NOMO-1 treated with DMSO at 0.1 percent for 48 hours (cell line): ENCODE results near the gene ENPP7.

ENCODE experiments used
- DNase-seq: peaks from one replicate; lab custom pipeline; 2025; ENCODE audit not compliant: unreplicated experiment; lab: John Stamatoyannopoulos, UW

ENPP7 gene

DNA sequence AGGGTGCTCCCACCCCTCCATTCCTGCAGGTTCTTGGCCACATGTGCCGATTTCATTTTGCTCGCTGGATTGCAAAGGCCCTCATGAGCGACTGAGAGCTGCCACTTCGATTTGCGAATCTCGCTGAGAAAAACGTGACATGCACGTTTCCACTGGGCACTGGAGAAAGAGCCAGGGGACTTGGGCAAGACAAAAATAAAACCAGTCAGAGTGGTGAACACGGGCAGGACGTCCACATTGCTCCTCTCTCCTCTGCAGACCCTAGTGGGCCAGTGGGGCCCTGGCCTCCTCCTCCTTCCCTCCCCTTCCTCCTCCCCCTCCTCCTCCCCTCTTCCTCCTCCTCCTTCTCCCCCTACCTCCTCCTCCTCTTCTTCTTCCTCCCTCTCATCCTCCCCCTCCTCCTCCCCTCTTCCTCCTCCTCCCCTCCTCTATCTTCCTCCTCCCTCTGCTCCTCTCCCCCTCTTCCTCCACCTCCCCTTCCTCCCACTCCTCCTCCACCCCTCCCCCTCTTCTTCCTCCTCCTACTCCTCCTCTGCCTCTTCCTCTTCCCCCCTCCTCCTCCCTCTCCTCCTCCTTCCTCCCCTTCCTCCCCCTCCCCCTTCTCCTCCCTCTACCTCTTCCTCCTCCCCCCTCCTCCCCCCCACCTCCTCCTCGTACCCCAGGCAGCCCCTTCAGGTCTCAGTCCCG is 28.1 kb upstream of the ENPP7 start:
- DNase-seq, result no peak

DNA sequence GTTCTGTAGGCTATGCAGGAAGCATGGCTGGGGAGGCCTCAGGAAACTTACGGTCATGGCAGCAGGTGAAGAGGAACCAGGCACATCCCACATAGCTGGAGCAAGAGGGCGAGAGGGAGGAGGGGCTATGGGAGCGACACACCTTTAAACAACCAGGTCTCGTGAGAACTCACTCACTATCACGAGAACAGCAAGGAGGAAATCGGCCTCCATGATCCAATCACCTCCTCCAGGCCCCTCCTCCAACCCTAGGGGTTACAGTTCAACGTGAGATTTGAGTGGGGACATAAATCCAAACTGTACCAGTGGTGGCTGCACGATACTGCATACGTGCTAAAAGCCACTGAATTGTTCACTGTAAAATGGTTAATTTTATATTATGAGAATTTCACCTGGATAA is 26.1 kb upstream of the ENPP7 start:
- DNase-seq, result no peak

DNA sequence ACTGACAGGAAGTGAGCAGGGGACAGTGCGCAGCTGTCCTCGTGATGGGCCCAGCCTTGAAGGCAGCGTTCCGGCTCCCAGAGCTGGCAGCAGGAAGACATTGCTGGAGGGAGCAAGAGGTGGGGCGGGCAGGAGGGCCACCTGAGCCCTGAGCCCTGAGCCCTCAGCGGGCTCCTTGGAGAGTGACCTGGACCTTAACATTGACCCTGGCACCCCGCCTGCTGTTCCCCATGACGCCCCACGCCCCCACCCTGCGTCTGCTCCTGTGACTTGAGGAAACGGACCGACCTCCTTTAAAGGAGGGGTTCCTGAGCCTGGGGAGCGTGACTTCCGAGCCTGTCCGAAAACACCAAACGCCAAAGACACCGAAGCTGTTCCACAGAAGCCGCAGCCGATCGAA is 25.1 kb upstream of the ENPP7 start:
- DNase-seq, result no peak

DNA sequence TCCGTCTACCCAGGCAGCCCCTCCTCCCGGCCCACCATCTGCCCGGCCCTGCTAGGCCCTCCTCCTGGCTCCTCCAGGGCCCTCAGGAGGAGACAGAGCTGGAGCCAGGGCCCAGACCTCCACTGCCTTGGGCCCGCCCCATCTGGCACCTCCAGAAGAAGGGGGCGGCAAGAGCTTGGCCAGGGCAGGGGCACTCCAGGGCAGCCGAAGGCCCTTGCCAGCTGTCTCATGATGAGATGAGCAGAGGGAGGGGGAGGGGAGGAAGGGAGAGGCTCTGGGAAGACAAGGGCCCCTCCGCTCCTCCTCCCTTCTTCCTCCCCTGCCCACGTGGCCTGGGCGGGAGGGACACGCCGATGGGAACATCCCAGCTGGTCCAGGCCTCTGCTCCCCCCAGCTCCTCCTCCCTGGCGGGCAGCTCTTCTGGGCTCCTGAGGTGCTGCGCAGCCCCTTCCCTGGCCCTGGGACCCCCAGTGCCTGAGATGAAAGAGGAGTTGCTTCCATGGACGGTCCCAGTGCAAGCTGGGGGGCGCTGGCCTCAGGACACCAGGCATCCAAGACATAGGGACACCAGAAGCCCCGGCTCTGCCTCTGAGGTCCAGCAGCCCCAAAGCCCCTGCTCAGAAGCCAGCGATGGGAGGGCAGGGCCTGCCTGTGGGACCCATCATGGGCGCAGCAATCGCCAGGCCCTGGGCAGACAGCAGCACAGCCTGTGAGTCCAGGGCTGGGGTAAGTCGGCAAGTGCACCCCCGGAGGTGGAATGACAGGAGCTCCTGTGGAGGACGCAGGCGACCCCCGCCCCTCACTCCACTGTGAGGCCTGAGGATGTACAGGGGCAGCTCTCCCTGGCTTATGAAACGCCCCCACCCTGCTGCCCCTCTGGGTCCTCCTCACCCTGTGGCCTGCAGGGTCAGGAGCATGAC is 23.6 kb upstream of the ENPP7 start:
- no peak for DNase-seq

- no peak for DNase-seq
These were observed 22.5 kb upstream of the ENPP7 start for GRCh38 chr17:79707931-79708891.

DNA sequence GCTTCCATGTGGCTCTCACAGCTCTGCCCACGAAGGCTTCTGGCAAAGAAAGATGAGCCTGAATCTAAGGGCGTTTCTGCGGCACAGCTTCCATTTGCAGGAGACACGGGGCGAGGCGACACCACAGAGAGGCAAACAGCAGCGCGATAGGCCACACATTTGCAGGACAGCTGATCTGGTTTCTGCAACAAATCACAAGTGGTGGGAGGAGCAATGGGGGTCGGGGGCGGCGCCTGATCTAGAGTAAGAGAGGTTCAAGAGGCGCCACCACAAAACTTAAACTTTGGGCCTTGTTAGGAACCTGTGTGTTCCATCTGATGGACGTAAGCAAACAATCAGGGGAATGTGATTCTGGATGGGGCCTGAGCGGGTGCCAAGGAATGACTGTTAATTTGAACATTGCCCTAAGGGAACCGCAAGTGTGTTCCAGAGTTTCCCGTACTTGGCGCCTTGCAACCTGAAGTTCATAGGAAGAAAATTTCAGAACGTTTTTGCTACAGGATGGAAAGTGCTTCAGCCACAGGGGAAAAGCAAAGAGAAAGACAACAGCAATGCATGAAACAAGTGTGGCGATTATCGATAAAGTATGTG is 18.9 kb upstream of the ENPP7 start:
- DNase-seq, result no peak

GRCh38 chr17:79713391-79713790 is 17.4 kb upstream of the ENPP7 start:
- DNase-seq, result no peak

- DNase-seq, result no peak
These were observed 16.3 kb upstream of the ENPP7 start for GRCh38 chr17:79714176-79715097.

DNA sequence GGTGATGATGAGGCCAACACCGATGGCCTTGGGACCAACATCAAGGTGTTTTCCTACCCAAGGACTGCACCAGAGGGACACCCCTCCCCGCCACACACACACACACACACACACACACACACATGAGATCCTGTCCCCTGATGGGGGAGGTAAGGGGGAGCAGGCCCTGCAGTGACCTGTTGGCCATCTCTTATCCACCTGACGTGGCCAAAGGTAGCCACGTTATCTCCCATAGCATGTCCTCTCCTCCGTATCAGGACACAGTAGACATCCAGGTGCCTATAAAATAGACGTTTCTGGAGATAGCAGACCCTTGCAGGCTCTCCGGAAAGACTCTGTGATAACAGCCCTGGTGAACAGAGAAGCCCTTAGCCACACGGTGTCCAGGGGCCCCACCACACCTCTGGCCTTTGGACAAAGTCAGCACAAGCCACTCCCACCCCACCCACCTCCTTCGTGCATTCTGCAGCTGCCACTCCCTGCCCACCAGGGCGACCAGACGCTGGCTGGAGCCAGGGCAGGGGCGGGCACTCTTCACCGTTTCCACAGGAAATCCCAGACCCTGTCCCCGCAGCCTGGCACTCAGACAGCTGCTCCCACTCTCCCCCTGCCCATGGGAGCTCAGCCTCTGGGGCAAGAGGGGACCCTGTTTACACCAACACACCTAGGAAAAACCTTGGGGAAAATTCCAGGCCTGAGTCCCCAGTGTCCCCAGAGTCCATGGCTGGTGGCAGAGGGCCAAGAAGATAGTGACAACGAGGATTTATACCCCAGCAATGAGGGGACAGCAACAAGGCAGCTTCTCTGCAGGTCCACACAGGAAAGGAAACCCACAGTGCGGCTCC is 15.4 kb upstream of the ENPP7 start:
- DNase-seq, result no peak

DNA sequence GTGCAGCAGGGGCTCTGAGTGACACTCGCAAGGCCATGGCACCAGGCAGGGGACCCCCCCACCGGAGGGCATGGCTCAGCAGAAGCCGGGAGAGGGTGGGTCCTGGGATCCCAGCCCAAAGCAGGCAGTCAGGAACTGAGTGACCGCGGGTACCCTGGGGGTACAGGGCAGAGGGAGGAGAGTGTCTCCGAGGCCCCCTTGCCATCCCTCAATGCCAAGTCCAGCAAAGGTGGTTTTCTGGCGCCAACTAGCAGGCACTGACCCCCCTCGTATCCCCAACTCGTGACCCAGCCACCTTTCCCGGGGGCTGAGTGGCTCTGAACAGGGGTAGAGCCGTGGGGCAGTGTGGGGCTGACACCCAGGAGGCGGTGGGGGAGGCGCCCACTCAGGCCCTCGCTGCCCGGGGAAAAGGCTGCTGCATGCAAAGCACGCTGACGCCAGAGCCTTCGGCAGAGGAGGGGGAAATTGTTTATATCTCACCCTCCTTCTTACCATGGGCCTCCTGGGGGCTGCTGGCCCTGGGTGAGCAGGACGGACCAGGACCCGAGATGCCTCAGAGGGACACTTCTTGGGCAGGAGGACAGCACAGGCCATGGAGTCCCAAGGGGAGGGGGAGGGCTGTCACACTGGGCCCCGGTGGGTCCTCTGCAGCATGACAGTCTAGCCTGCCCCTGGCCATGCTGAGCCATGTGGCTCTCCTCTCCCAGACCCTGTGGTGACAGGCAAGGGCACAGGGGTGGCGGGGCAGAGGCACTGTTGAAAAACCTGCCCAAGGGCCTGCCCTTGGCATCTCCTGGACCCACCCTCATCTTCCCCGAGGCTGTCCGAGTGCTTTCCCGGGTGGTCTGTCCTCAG is 14.6 kb upstream of the ENPP7 start:
- DNase-seq, result no peak

DNA sequence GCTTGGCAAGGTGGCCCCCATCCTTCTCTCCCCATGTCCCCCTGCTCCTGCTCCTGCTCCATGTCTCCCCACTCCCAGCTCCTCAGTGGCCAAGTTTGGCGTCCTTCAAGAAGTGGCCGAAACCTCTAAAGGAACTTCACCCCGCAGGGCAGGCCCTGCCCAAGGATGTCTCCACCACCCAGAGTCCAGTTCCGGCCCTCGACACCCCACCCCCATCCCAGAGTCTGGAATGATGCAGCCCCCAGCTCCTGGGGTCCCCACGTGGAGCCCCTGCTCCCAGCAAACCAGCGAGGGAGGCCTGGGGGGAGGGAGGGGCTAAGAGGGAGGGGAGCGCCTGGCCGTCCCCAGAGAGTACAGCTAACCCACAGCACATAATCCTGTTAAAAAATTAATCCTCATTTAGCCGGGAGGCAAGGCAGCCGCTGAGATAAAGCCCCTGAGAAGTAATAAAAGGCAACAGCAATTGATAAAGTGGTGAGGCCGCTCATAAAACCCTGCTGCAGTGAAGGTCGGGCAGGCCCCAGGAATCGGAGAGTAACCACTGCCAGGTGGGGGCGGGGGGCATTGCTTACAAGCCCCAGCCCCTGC is 9.9 kb upstream of the ENPP7 start:
- no peak for DNase-seq

- DNase-seq, result no peak
These were observed 8.6 kb upstream of the ENPP7 start for GRCh38 chr17:79721993-79722671.

DNA sequence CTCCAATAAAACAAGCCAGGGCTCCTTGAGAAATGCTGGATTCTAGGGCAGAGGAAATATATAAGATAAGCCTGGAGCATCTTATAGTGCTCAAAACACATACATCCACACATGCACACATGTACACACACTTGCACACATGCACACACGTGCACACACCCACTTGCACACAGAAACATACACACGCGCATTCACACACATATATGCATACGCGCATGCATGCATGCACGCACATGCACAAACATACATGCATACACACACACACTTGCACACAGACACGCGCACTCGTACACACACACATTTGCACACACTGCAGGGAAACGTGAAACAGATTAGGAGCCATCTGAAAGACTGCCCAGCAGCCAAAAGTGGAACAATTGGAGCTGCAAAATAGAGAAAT is 8.0 kb upstream of the ENPP7 start:
- no peak for DNase-seq

DNA sequence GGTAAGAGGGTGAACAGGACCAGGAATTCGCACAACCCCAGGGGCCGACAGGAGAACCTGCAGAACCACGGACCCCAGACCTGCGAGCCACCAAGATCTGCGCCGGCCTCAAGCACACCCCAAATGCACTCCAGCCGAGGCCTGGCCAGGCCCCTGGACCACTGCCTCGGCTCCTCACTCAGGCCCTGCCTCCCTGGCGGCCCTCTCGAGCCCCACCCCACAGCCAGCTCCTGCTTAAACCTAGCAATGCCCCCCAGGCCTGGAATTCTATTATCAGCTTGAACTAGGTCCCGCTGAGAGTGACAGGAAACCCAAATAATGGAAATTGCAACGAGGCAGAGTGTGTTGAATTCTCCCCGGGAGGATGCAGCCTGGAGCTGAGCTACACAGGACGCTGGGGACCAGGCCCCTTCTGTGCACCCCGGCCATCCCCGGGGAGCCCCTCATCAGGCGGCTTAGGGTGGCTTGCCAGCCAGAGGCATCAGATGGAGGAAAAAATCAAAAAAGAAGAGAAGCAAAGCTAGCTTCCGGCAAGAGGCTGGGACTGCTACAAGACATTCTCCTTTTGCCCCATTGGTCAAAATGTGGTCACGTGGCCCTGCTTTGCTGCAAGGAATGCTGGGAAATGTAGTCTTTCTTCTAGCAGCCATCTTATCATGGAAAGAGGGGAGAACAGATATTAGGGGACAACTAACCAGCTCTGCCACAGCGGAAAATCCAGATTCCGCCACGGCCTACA is 2.4 kb upstream of the ENPP7 start:
- DNase-seq, result peak; percentile 67

DNA sequence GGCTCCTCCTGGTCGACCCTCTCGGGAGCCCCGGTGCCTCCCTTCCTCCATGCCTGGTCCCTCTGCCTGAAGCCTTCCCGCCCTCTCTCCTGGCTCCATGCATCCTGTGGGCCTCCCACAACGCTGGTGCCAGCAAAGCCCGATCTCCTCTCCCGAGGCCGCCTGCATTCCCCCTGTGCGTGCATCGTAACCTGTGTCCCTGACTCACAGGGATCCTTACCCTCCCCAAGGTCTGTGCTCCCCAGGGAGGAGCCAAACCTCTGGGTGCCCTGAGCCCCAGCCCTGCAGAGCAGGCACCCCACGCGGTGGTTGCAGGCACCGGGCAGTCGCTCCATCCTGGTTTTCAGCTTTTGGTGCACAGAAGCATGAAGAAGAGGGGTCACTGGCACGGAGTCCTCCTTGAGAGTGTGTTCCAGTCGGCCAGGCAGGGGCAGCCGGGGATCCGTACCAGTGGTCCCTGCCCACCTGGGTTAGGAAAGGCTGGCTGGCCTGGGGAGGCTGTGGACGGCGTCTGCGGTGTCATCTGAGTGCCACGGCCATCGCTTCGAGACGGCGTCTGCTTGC is 1.8 kb upstream of the ENPP7 start:
- no peak for DNase-seq

DNA sequence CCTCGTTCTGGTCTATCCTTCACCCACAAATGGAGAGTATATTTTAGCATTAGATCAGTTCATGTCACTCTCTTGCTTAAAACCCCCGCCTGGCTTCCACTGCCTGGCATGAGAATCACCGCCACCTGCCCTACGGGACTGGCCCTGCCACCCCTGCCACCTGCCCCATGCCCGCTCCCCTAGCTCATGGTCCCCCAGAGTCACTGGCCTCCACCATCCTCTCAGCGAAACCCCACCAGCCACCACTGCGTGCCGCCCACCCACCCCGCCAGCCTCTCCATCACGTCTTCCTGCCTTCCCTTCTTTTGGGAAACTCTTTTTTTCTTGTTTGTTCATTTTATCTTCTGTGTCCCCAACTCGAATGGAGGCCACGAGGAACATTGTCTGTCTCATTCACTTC is 982 bp upstream of the ENPP7 start:
- no peak for DNase-seq
